ENCODE results near the gene TMEM213. TPM values are rescaled to one million over a fixed set of nuclear protein-coding genes. Genes with fewer than 3 reads are reported as not detected.

The TMEM213 gene
- total RNA-seq, 1 experiment from 2014 or later = not detected

DNA sequence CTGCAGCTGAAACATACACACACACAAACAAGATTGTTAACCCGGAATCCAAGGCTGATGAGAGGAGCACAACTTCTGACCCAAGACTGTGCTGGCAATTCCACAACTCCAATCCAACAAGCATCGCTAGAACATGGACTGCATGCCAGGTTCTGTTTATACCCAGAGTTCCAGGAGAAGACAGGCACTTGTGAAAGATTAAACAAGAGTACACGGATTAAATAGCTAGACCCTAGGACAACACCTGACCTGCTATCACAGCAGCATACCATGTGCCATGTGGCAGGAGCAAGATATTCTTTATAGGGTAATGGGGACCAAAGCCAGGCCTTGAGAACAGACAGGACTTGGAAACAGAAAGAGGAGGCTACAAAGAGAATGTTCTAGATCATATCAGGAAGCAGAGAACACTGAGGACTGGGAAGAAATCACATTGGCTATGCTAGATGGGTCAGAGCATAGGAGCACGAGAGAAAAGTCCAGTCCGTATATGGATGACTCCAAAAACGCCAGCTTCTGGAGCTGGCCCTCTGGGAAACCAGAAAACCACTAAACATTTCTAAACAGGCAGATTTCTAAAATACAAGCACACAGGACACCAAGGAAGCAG is 83.9 kb downstream of the TMEM213 start:
- ChIA-PET RAD21 (ENCODE audit: low non-redundant PET in 1 of 2, low total read pairs in 2 of 2, uncharacterized antibody in 2 of 2, unreplicated experiment in 2 of 2) (no interaction called here), CTCF (no interaction called here), POLR2A (no interaction called here)
- TF ChIP-seq RAD21 (IDR thresholded peaks at IDR 0.05; ENCODE audit: low read depth) = no peak
- no peak for TF ChIP-seq FOSL1 (IDR thresholded peaks at IDR 0.05; ENCODE audit: low read depth)
- no peaks in the 10 kb centered on the region for H3K27me3 ChIP-seq (ENCODE audit: insufficient read depth, low read length)
- no TSS peak for BruUV-seq (replicated peaks)
- H3K4me3 ChIP-seq (replicated peaks in 1 of 2; ENCODE audit: low read depth in 1 of 2, low read length in 2 of 2) = no peak overlapping the region
- H3K4me1 ChIP-seq (ENCODE audit: control insufficient read depth in 1 of 2, insufficient read depth in 2 of 2, low read length in 2 of 2) = 0 out of 4 replicates have a peak, but pooled peaks cover 0 to 3% of the 10 kb centered on the region in 2 experiments
- H3K4me2 ChIP-seq (ENCODE audit: low read length) = no peak overlapping the region
- H3K27ac ChIP-seq (ENCODE audit: low read depth, low read length) = no peak overlapping the region
- no peaks in the 10 kb centered on the region for H3K79me2 ChIP-seq (ENCODE audit: insufficient read depth, low read length)
- H2AFZ ChIP-seq (ENCODE audit: low read depth, low read length, poor library complexity, severe bottlenecking) = no peak overlapping the region
- DNase-seq (ENCODE audit: low read depth, low spot score) (no peak), ATAC-seq (no peak)
- H3K36me3 ChIP-seq (ENCODE audit: control insufficient read depth in 1 of 2, insufficient read depth in 2 of 2, low read length in 2 of 2) = no peaks in the 10 kb centered on the region
- intact Hi-C loops (cut with micrococcal nuclease) = no loop called here
- no peaks in the 10 kb centered on the region for H3K9me2 ChIP-seq (ENCODE audit: insufficient read depth)
- H3K9me3 ChIP-seq (ENCODE audit: control insufficient read depth in 1 of 2, insufficient read depth in 1 of 2, low read depth in 1 of 2, low read length in 2 of 2) = no peaks in the 10 kb centered on the region
- H4K20me1 ChIP-seq (ENCODE audit: insufficient read depth) = no peaks in the 10 kb centered on the region
- no peak overlapping the region for H3K9ac ChIP-seq (ENCODE audit: low read length)

DNA sequence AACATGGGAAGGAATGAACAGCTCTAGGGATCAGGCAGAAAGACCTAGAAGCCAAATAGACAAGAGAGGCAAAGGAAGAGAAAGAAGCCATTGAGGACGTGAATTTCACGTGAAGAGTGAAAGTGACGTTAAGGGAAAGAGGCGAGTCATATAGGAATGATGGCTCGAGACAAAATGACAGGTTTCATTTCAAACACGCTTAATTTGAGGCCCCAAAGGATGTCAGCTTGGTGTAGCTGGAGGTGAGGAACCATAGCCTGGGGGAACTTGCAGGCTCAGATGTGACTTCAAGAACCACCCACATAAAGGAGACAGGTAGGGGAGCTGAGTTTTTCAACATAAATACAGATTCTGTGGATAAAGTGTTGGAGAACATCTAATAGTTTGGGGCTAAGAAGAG is 84.5 kb downstream of the TMEM213 start:
- Histone ChIP-seq H3K27ac (ENCODE audit: low read depth, low read length) (no peak overlapping the region), H3K9me2 (ENCODE audit: insufficient read depth) (no peaks in the 10 kb centered on the region), H2AFZ (ENCODE audit: low read depth, low read length, poor library complexity, severe bottlenecking) (no peak overlapping the region), H4K20me1 (ENCODE audit: insufficient read depth) (no peaks in the 10 kb centered on the region), H3K9ac (ENCODE audit: low read length) (no peak overlapping the region), H3K9me3 (ENCODE audit: control insufficient read depth in 1 of 2, insufficient read depth in 1 of 2, low read depth in 1 of 2, low read length in 2 of 2) (no peaks in the 10 kb centered on the region), H3K4me3 (replicated peaks in 1 of 2; ENCODE audit: low read depth in 1 of 2, low read length in 2 of 2) (no peak overlapping the region), H3K4me2 (ENCODE audit: low read length) (no peak overlapping the region), H3K4me1 (ENCODE audit: control insufficient read depth in 1 of 2, insufficient read depth in 2 of 2, low read length in 2 of 2) (0 out of 4 replicates have a peak, but pooled peaks cover 0 to 3% of the 10 kb centered on the region in 2 experiments), H3K27me3 (ENCODE audit: insufficient read depth, low read length) (no peaks in the 10 kb centered on the region), H3K36me3 (ENCODE audit: control insufficient read depth in 1 of 2, insufficient read depth in 2 of 2, low read length in 2 of 2) (no peaks in the 10 kb centered on the region), H3K79me2 (ENCODE audit: insufficient read depth, low read length) (no peaks in the 10 kb centered on the region)
- DNase-seq (ENCODE audit: low read depth, low spot score) = no peak
- no TSS peak for BruUV-seq (replicated peaks)
- ChIA-PET POLR2A (no interaction called here), CTCF (no interaction called here), RAD21 (ENCODE audit: low non-redundant PET in 1 of 2, low total read pairs in 2 of 2, uncharacterized antibody in 2 of 2, unreplicated experiment in 2 of 2) (no interaction called here)
- no peak for ATAC-seq
- intact Hi-C loops (cut with micrococcal nuclease) = no loop called here
- TF ChIP-seq ZFX (IDR thresholded peaks at IDR 0.05) (no peak), YY1 (IDR thresholded peaks at IDR 0.05; ENCODE audit: extremely low read depth, insufficient replicate concordance, low read depth, low read length) (no peak), SIN3A (IDR thresholded peaks at IDR 0.05; ENCODE audit: low read depth) (no peak), POLR2A (IDR thresholded peaks at IDR 0.05; ENCODE audit: borderline replicate concordance, extremely low read depth, insufficient read depth, insufficient read length) (no peak), EZH2 (IDR thresholded peaks at IDR 0.05) (no peak), TCF7L2 (IDR thresholded peaks at IDR 0.05; ENCODE audit: borderline replicate concordance, extremely low read depth, insufficient read depth, insufficient read length) (no peak), ELF1 (IDR thresholded peaks at IDR 0.05; ENCODE audit: borderline replicate concordance, low read depth) (no peak), EZH2phosphoT487 (IDR thresholded peaks at IDR 0.05; ENCODE audit: borderline replicate concordance) (no peak)
- TF ChIP-seq, protein P1, sequence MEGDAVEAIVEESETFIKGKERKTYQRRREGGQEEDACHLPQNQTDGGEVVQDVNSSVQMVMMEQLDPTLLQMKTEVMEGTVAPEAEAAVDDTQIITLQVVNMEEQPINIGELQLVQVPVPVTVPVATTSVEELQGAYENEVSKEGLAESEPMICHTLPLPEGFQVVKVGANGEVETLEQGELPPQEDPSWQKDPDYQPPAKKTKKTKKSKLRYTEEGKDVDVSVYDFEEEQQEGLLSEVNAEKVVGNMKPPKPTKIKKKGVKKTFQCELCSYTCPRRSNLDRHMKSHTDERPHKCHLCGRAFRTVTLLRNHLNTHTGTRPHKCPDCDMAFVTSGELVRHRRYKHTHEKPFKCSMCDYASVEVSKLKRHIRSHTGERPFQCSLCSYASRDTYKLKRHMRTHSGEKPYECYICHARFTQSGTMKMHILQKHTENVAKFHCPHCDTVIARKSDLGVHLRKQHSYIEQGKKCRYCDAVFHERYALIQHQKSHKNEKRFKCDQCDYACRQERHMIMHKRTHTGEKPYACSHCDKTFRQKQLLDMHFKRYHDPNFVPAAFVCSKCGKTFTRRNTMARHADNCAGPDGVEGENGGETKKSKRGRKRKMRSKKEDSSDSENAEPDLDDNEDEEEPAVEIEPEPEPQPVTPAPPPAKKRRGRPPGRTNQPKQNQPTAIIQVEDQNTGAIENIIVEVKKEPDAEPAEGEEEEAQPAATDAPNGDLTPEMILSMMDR (IDR thresholded peaks at IDR 0.05 in 2 of 3, conservative IDR thresholded peaks at IDR 0.05 in 1 of 3; ENCODE audit: borderline replicate concordance in 1 of 3, insufficient read depth in 1 of 3, low read depth in 2 of 3, low read length in 2 of 3) = no peak
- TF ChIP-seq, protein P2, sequence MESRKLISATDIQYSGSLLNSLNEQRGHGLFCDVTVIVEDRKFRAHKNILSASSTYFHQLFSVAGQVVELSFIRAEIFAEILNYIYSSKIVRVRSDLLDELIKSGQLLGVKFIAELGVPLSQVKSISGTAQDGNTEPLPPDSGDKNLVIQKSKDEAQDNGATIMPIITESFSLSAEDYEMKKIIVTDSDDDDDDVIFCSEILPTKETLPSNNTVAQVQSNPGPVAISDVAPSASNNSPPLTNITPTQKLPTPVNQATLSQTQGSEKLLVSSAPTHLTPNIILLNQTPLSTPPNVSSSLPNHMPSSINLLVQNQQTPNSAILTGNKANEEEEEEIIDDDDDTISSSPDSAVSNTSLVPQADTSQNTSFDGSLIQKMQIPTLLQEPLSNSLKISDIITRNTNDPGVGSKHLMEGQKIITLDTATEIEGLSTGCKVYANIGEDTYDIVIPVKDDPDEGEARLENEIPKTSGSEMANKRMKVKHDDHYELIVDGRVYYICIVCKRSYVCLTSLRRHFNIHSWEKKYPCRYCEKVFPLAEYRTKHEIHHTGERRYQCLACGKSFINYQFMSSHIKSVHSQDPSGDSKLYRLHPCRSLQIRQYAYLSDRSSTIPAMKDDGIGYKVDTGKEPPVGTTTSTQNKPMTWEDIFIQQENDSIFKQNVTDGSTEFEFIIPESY (IDR thresholded peaks at IDR 0.05; ENCODE audit: extremely low read depth, insufficient replicate concordance, low read length) = no peak
